Head of caudate nucleus (tissue), 42 donors: ENCODE measurements around the gene KCNK5.

ENCODE experiments used
- DNase-seq, 42 donors: peaks; one replicate each; pipeline versions ENCODE4 v3.0.0 to v3.0.0-alpha.2; 2020 to 2021; ENCODE audit warnings: mixed read lengths in 7 of 42
- intact Hi-C: fragments of 100-400 bp; cut with DNase I; formaldehyde crosslinking; loops from one replicate; pipeline ENCODE4 v1.15.0; 2022

Gene KCNK5

DNA sequence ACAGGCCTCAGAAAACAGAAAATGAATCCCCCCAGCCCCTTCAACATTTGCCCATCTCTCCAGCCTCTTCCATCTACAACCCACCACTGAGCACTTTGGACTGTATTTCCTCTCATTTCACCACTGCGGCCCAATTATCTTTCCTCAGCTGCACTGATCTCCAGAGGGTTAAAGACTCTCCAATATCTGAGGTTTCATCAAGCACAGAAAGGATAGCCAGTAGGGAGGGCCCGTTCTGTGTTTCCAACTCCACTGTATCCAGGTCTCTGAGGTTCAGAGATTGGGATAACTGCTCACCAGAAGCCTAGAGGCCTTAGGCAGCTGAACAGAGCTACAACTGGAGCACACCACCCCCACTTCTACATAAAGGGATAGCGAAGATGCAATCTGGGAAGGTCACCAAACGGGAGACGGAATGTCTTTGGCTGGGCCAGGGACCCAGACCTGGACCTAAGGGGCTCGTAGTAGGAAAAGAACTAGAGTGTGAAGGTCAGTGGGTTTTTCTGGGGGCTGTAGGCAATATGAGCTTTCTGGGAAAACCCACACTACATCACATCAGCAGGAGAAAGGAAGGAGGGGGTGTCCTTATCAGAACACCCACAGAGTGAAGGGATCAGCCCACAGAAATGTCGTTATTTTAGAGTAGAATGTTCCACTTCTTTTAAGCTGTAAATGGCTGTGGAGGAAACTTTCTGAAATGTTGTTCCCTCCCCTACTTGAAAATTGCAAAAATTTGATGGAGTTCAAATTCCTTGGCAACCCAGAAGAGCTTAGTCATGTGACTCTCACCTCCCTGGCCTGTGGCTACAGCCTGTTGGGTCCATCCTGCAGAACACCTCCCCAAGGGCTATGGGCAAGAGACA, 7.3 kb downstream of the KCNK5 start:
- DNase-seq, result no peak
- intact Hi-C loops, result no loop called here

DNA sequence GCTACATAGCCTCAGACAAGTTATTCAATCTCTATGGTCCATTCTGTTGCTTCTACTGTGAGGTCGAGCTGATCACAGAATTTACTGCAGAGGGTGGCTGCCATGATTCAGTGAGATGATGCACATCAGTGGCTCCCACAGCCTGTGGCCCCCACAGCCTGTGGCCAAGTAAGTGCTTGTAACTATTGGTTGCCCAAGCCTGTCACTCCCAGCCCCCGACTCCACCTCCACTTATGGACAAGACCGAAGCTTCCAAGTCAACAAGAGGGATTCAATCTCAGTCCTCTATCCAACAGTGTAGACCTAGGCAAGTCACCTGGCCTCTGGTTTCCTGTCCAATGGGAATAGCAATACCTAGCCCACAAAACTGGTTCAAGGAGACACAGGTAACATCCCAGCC, 8.2 kb downstream of the KCNK5 start:
- intact Hi-C loops, result no loop called here
- no peak for DNase-seq

DNA sequence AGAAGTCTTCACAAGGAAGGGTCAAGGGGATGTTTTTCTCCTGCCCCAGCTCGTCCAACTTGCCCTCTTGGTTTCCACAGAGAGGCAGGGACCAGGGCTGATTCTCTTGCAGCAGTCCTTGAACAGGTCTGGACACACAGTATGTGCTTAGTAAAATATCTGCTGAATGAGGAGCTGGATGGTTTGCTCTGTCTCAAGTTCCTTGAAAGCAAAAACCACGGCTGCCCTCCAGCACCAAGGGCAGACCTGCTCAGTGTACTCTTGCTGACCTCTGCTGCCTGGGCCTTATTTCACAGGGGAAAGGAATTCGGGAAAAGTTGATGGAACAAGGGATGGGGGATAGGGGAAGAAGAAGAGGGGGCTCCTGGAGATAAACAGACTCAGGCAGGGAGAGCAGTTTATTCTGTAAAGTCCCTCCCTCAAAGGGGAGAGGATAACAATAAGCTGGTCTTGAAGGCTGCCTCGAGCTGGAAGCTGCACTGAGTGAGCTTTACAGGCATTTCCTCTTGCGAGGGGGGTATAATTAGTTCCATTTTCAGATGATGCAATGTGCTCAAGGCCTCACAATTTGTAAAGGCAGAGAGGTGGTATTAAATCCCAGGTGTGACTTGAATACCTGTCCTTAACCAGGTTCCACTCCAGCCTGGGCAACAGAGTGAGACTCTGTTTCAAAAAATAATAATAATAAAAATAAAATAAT, 10.3 kb downstream of the KCNK5 start:
- DNase-seq, result no peak
- intact Hi-C loops, result no loop called here

DNA sequence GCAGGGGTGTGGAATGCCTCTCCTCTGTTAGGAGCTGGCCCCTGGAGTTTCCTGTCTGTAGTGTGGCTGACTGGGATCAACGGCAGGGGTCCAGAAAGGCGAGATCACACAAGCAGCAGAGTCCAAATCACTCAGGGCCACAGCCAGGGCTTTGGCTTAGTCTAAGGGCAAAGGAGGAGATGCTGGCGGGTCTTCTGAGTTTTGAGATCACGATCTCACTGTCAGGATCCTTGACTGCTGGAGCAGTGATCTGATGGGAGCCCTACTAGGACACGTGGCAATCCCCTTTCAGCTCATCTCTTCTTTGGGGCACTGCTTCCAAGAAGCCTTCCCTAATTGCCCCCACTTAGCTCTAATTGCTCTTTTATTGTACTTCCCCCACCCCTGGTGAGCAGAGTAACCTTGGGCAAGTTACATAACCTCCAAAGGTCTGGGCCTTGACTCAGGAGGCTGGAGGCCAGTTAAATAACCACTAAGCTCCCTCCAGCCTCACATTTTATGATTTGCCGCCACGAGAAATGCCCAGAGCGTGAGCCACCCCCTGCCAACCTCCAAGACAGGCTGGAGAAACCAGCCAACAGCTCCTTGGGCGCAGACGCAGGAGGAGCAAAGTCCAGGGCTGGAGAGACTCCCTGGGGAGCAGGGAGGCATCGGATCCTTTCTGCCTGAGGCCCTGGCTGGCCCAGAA, 12.0 kb downstream of the KCNK5 start:
- no peak for DNase-seq
- intact Hi-C loops, result no loop called here

DNA sequence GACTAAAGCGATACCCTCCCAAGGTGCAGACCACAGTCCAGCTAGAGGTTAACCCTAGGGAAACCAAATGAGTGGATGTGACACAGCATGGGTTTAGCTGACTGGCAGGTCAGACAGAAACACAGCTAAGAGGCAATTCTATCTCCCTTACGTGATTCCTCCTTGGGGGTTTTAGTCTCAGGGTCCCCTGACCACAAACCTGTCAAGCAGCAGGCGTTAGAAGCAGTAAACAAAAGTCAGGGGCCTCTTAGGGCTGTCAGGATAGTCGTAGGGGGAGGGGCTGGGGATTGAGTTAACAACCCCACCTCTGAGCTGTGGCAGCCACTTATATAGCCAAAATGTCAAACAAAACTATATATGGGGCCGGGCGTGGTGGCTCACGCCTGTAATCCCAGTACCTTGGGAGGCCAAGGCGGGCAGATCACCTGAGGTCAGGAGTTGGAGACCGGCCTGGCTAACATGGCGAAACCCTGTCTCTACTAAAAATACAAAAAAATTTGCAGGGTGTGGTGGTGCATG, 13.6 kb downstream of the KCNK5 start:
- intact Hi-C loops, result no loop called here
- DNase-seq, result no peak

DNA sequence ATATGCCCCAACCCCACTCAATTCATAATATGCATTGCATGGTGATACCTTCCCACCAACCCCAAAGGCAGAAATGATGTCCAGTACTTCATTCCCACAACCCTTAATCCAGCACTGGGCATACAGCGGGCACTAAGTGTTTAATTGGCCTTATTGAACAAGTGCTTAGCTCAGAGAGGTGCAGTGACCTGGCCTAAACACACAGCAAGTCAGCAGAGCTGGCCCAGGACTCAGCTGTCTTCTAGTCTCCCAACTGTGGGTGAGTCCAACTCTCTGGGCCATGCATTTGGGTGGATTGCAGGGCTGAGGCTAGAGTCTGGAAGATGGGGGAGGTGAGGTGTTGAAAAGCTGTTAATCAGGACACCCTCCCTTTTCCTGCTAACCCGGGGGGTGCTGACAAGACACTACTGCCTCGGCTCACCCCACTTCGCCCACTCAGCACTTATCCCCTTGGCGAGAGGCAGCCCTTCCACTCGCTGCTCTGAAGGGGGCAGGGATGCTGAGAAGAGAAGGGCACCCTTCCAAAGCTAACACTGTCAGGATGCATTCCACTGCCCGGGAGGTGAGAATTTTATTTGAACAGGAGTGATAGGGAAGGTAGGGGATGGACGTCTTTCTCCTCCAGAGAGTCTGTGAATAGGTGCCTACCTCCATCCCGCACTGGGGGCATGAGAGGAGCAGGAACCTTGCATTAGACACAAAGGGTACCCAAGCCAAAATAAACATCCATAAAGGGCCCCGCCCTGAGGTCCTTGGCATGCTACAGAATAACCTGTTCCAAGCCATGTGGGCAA, 14.2 kb downstream of the KCNK5 start:
- intact Hi-C loops, result no loop called here
- DNase-seq, result no peak

DNA sequence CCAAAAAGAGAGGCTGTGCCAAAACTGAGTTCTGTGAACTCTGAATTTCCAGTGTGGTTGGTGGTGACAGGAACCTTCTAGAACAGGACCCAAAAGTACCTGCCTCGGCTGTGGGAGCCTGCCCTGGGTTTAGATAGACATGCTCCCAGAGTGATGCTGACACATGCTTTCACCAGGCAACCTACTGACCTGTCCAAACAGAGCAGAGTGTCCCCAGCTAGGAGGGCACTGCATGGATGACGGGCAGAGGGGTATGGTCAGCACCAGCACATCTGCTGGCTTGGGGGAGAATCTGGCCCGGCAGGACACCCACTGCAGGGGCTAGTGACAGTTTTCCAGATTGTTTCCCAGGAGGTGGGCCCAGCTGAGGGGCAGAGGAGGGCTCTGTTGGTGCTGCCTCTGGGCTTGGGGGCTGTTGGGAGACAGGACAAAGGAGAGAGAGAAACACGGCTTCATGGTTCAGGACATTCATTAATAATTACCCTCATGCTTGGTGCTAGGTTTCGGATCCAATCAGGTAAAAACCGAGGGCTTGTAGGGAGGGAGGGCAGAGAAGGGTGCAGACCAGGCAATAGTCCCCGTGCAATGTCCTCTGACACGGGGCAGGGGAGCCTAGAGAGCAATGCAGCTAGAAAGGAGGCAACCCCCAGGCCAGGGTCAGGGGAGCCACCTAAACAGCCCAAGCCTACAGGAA, 15.0 kb downstream of the KCNK5 start:
- no peak for DNase-seq
- intact Hi-C loops, result no loop called here

DNA sequence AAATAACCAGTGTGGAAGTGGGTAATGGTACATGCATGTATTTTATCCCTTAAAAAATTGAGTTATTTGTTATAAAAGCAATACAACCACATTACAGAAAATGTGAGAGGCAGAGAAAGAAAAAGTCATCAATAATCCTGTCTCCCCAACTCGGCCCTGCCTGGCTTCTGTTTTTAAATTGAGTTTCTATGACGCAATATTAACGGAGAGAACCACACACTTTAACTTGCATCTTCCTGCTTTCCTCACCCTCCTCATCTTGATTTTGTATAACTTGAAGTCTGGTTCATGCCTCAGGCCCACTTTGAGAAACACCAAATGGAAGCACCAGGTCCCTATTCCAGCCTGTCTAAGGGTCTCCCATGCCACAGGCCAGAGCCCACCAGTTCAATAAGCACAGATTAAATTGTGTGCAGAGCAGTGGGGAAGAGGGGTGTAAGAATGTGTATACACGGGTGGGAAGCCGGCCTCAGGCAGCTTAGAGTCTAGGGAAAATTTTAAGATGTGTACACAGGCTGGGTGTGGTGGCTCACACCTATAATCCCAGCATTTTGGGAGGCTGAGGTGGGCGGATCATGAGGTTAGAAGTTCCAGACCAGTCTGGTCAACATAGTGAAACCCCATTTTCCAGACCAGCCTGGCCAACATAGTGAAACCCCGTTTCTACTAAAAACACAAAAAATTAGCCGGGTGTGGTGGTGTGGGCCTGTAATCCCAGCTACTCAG, 15.9 kb downstream of the KCNK5 start:
- no peak for DNase-seq
- intact Hi-C loops, result no loop called here

DNA sequence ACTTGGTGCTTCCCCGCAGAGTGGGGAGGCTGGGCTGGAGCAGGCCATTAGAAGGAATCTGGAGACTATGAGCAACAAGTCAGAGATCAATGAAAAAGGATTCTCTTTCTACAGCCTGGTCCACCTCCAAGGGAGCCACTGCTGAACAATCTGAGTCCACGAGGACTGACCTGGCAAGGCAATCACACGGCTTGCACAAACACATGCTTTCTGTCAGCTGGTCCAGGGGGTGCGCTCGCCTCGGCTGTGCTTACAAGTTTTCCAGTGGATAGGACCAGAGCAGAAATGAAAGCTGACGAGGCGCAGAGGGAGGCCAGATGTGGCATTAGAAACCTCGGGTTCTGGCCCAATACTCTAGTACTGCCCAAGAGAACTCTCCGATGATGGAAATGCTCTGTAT, 18.1 kb downstream of the KCNK5 start:
- no peak for DNase-seq
- intact Hi-C loops, result no loop called here

DNA sequence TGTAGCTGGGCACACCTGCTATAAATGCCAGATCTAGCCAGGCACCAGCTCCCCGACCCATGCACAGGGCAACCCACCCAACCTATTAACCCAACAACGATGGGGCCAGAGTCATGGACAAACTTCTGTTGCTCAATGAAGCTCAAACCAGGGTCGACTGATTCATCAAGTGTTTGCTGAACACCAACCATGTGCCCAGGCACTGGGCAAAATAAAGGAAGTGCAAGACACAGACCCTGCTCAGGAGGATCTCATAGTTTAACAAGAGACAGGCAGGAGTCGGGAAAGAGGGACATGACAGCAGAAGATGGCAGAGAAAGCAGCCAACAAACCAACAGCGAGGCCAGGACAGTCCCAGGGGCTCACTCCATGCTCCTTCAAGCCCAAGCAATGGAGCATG, 18.8 kb downstream of the KCNK5 start:
- intact Hi-C loops, result no loop called here
- no peak for DNase-seq

DNA sequence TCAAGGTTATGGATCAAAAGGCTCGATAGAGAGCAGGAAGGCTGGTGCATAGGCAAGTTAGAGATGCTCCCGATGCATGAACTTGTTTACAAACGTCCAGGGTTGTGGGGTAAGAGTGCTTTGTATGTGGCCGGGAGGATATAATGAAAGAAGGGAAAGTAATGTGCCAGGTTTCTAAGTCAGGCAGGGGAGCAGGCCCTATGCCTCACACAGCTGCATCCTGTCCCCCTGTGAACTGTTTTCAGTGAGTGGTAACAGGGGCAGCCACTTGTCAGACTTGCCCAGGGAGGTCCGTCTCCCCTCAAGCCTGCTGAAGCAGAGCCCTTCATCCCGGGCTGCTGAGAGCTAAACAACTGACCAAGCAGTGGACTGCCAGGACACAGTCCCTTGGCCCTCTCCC, 19.4 kb downstream of the KCNK5 start:
- intact Hi-C loops, result no loop called here
- no peak for DNase-seq

DNA sequence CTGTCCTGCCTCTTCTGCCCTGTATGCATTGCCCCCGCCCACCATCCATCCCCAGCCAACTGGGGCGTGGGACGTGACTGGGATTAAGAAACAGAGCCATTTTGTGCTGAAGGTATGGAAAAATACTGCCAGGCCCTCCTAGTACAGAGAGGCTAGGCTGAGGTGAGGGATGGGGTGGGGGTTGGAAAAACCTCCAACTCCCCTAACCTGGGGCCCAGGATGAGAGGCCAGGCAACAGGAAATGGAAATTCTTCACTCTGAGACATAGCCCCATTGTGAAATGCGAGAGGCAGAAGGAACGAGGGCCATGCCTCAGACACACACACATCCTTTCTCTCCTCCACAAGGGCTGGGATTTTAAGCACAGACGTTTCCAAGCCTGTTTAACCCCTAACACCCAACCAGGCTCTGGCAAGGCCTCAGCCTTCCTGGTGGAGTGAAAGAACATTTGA, 19.9 kb downstream of the KCNK5 start:
- DNase-seq, result no peak
- intact Hi-C loops, result no loop called here

DNA sequence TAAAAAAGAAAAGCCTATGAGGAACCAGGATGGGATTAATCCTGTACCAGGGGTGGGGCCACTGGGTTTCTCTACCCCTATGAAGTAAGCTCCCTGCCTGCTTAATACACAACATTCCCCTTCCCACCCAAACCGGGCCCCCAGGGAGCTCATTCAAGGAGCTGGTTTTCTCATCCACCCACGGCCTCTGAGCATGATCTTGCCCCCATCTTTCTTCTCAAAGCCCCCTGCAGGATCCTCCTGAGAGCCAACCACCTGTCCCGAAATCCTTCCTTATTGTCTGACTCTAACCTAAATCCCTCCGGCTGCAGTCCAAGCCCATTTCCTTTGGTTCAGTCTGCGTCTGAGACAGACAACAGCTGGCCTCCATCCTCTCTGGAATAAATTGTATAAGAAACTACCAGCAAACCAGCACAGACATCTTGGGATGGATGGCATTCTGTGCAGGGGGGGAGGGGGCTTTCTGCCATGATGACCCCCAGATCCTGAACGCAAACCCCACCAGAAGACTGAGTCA, 21.0 kb downstream of the KCNK5 start:
- DNase-seq, result no peak
- intact Hi-C loops, result no loop called here

DNA sequence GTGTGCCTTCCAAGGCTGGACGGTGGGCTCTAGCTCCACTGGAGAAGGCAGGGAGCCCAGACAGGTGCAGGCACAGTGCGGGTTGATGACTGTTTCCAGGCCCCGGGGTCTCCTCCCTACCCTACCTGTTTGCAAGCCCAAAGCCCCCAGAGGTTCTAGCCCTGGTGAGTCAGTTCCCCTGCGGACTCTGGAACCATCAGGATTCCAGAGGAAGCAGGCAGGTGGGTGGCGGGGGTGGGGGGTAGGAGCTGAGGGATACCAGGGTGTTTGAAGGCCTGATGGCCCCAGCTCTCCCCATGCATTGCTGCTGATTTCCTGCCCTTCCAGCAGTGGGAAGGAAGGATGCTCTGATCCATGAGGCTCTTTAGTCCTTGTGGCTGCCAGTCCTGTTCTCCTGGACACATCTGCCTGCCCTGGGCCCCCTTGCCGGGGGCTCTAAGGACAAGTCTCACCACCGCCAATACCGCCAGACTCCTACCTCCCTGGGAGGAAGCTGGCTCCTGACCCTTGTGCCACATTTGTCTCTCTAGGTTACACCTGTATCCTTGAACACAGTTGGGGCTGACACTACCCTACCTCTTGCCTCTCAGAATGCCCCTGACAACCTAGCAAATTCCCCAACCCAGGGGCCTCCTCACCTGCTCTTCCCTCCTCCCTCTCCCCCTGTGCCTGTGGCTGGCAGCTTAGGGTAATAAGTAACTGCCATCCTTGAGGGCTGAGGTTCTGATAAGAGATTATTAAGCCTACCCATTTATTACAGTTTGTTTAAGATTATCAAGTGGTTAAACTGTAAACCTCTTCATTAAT, 21.7 kb downstream of the KCNK5 start:
- DNase-seq, result no peak

DNA sequence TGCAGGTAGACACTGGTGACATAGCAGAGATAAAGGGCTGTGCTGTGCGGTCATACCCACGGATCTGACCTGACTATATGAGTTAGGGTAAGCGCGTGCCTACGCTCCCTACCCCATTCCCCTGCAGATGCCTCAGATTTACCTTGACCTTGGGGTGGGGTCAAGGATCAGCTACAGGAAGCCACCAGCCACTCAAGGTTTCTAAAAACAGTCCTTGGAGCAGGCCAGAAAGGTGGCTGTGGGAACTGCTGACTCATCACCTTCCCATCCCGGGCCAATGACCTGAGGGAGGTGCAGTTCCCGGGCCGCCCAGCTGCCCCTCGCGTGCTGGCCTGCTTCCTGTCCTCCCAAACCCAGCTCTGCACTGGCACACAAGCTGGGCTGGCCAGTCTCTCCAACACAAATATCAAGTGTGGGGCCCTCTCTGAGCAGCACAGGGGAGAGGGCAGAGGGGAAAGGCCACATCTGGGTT, 23.0 kb downstream of the KCNK5 start:
- intact Hi-C loops, result no loop called here
- no peak for DNase-seq

More for the DNA sequence above, 21.7 kb downstream of the KCNK5 start:
- intact Hi-C loops, result no loop called here

DNA sequence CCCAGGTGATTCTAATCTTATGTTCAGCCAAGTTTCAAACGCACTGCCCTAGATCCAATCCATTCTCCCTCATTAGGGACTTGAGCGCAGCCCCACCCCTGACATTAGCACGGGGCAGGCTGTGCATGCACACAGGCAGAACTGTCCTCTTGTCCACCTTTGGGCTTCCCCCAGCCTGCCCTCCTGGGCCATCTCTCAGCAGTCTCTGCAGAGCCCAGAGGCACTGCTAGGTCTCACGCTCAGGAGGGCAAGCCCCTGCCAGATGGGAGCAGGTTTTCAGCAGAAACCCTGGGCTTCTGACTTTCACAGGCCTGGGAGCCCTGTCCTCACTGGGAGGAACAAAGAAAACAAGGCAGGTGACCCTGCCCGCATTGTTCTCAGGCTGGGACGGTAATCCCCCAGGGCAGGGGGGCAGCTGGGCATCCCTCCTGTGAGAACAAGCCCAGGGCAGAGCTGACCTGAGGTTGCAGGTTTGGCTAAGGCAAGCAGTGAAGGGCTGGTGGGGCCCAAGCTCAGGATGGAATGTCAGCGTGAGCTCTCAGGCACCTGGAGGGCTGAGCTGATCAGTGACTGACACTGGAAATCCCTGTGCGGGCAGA, 24.5 kb downstream of the KCNK5 start:
- intact Hi-C loops, result no loop called here
- no peak for DNase-seq
